CD4-positive, alpha-beta T cell treated with Interferon gamma for 1 hour (primary cell): ENCODE results near the gene TMEM117.
"Not testable (repeated sequence)": the region's sequence is repeated elsewhere in the genome, so short reads cannot be mapped to it uniquely, and the experiment has no call there.

ENCODE experiments used
- DNase-seq: peaks from one replicate; pipeline ENCODE4 v3.0.0-alpha.2; 2020

TMEM117 gene

DNA sequence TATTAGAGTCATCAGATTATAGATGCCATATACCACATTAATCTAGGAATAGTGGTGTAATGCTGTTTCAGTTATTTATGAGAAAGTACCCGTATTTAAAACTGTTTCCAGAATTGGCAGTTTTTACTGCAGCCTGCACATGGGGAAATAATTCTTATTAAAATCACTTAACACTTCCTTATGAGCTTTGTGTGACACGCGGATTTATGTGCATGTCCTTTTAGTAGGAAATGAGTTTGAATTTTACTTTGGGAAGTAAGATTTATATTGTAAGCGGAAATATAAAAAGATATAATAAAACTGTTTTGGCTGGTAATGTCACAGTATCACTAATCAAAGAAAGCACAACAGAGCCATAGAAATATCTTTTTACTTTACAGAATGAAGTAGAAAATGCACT lies 132.9 kb downstream of the TMEM117 start:
- DNase-seq, result no peak

DNA sequence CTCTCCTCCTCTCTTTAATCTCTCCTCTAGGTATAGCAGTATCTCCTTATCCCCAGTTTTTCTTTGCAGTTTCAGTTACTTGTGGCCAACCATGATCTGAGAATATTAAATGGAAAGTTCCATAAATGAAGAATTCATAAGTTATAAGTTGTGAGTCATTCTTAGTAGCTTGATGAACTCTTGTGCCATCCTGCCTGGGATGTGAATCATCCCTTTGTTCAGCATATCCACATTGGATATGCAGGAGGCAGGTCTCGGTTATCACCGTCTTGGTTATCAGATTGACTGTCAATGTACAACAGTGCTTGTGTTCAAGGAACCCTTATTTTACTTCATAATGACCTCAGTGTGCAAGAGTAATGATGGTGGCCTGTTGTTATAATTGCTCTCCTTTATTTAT lies 134.0 kb downstream of the TMEM117 start:
- no peak for DNase-seq

DNA sequence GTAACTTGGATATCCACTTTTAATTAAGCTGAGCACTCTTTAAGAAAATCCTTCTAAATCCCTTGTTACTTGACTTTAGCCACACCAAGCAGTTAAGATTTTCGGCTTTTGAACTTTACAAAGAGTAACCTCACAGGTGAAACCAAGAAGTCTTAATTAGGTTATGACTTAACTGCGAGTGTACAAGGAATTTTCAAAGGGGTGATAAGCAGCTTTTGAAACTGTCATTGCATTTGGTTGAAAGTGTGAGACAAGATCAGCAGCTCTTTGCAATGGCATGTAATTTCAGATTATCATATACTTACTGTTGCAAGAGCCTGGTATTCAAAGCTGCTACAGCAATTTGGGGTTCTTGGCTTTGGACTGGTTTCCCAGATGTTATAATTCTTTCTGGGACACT lies 137.5 kb downstream of the TMEM117 start:
- no peak for DNase-seq

DNA sequence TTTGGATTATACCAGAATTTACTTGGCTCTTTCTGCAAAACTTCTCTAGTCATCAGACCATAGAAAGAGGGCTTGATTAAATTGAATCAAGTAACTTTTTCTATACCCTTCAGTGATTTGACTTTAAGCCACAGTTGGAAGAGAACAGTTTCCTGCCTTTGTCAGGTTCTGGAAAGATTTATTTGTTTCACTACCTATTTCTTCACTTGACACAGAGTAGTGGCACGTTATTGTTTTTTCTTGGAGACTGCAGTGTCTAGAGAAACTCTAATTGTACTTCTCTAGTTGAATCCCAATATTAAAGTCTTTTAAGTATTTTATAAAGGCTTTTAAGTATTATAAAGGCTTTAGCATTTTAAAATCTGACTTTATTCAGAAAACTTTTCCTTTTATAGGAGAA lies 138.1 kb downstream of the TMEM117 start:
- DNase-seq, result no peak

DNA sequence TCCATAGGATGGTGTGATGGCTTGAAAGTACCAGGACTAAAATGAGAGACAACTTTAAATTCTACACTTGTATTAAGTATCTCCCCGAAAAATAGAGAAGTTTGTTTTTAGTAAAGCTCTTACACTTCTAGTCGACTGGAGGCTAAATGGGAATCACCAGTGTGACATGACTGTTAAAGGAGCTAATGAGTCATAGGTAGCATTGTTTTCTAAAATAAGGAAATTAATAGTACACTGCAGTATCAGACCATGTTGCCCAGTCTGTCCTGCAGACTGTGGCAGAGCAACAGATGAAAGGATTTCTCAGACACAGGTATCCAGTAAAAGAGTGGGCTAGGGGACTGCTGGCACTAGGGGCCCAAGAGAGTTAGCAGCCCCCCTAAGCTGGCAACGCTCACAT lies 140.1 kb downstream of the TMEM117 start:
- DNase-seq, result no peak

DNA sequence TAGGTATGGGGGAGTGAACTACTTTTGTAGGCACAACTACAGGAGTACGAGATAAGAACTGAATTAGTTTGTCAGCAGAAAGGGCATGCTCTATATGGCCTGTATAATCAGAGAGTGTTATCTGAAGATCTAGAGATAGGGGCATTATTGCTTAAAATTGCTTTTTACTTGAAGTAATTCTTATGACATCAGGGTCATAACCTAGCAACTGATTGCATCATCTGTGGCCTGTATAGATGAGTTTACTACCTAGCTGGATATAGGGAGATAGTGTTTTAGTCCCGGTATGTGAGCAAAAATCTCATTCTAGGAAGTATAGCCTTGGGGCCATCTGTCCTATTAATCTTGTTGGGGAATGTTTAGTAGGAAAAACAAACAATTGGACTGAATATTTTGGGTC lies 142.7 kb downstream of the TMEM117 start:
- DNase-seq, result no peak

DNA sequence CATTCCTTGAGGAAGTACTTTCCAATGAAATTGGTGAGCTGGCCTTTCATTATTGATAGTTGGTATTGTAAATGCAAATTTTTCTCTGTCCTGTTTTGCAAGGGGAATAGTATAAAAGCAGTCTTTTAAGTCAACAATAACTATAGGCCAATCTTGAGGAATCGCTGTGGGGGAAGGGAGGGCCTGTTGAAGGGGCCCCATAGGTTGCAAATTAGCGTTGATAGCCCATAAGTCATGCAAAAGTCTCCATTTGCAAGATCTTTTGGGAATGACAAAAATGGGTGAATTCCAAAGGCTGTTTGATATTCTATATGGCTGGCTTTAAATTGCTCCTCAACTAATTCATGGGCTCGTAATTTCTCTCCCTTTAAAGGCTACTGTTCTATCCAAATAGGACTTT lies 143.6 kb downstream of the TMEM117 start:
- no peak for DNase-seq

DNA sequence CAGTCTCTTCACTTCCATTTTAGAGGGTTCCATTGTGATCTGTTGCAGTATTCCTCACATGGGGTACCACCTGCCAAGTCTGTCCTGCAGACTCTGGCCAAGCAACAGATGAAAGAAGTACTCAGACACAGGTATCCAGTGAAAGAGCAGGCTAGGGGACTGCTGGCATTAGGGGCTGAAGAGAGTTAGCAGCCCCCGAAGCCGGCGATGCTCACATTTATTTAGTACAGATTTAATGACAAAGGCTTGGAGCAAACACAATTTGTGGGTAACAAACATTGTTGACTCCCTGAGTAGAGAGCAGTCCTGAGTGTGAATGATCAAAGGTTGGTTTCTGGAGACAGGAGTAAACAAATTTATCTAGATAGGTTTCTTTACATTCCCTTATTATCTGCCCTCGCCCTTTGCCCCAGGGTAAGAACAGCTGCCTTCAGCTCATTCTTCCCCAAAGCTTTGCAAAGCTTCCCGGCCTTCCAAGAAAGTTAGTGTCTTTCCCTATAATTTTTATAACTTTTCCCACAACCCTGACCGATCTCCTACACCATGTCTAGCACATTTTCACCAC lies 144.8 kb downstream of the TMEM117 start:
- no peak for DNase-seq

DNA sequence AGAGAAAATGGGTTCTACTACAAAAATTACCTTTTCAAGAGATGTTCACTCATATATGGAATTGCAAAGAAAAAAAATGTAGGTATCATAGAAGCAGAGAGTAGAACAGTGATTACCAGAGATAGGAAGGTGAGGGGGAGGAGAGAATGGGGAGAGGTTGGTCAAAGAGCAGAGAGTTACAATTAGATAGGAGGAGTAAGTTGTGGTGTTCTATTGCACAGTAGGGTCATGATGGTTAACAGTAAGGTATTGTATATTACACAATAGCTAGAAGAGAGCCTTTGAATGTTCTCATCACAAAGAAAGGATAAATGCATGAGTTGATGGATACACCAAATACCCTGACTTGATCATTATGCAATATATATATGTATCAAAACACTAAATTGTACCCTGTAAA lies 145.8 kb downstream of the TMEM117 start:
- DNase-seq, result no peak

DNA sequence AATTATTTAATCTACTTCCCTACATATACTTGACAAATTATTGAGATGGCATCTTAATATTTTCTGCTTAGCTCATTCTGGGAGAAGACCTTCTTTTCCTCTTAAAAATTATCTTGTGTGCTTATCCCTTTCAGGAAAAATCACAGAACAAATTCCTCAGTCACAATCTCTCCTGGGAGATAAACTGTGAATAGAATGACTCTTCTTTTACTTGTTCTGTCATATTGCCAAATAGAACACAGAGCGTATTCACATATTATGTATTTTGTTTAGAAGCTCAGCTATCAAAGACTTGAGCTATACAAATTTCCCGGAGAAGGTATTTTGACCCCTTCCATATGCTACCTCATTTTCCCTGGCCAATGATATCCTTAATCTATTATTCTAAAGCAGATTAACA lies 146.7 kb downstream of the TMEM117 start:
- no peak for DNase-seq

DNA sequence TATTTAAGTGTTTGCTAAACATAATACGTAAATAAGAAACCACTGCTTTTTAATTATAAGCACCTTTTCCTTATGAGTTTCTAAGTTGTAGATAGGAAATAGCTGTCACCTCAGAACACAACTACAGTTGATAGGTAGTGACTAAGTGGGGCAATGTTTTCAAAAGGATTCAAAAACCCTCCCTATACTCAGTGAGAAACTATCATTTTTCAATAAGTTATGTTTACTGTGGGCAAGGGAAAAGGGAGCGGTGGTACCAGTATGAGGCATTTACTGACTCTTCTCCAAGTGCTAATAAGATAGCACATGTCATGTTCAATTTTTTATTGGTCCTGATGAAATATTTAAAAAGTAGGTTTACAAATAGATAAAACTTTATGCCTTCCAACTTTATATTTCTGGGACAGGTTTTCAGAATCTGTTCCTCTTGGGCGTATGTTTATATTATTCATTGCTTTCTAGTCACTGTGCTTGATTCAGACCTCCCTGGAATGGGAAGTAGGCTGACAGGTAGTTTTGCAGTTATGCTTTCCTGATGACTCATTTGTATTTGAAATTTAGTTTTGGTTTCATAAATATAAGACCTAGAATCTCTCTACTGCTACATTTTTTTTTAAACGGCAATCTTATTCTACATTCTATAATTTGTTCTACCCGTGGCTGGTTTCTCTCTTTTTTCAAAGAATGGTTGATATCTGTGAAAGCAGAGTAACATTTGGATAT lies 153.1 kb downstream of the TMEM117 start:
- DNase-seq, result no peak

DNA sequence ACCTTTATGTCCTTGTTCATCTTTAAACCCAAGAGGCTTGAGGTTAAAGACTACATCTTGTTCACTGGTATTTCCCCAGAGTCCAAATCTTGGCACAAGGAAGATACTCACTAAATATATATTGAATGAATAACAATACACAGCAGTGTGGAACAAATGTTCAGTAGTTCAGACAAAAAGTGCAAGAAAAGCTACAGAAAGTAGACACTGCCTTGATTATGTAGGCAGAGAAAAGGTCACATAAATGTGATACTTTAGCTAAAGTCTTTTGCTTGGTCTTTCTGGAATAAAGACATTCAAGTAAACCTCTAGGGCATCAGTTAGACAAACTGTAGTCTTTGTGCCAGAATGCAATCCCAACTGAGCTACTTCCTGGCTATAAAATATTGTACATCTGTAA lies 157.0 kb downstream of the TMEM117 start:
- DNase-seq, result no peak

DNA sequence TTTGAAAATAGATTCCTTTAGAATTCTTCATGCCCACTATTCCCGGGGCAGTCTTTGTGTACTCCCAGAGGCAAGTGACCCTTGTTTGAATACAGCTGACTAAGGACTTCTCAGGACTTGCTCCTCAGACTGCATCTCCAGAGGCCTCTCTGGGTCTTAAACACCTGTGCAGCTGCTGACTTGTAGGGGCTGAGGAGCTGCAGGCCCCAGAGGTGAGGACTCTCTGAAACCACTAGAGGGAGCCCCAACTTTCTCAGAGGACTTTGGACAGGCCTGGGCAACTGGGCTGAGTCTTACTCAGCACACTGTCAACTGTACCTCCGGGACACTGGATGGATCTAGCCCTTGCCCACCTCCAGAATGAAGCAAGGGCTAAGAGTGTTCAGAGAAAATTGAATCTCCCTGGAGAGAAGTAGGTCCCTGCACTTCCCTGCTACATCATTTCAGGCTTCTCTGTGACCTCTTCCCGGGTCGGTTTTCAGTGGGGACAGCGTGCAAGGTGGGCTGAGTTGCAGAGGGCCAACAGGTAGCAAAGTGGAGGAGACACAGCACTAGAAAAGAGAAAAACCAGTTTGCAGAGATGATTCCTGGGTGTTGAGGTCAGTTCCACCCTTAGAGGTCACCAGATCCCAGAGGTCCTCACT lies 164.6 kb downstream of the TMEM117 start:
- no peak for DNase-seq

DNA sequence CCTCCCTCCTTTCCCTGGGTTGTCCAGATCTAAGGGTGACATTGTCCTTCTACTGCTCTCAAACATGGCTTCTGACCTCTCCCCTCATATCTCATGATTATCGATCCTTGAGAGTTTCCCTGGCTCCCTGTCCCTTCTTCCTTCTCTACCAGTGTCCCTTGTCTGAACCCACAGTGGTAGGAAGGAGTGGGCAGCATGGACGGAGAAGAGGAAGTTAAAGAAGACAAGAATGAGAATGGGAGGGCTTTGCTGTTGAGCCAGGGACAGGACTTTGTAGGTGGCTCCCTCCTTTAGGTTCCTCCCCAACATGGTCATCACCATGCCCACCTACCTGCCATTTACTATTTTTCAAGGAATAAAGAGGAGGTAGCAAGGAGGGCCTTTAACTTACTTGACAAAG lies 166.7 kb downstream of the TMEM117 start:
- DNase-seq, result no peak

DNA sequence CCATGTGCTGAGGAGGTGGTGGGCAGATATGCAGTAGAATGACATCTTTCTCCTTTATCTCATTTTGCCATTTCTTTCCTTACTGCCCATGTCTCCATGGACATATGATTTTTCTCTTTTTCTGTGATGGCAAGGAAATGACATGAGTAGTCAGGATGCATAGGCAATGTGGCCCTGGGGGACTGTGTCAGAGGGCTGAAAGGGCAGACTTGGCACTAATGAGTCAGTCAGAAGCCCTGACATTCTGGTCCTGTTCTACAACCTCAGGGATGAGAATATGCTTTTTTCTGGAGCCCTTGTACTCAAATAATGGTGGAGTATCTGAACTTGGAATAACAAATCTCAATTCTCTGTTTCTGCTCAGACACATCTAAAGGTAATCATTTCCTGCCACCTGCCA lies 167.8 kb downstream of the TMEM117 start:
- no peak for DNase-seq

DNA sequence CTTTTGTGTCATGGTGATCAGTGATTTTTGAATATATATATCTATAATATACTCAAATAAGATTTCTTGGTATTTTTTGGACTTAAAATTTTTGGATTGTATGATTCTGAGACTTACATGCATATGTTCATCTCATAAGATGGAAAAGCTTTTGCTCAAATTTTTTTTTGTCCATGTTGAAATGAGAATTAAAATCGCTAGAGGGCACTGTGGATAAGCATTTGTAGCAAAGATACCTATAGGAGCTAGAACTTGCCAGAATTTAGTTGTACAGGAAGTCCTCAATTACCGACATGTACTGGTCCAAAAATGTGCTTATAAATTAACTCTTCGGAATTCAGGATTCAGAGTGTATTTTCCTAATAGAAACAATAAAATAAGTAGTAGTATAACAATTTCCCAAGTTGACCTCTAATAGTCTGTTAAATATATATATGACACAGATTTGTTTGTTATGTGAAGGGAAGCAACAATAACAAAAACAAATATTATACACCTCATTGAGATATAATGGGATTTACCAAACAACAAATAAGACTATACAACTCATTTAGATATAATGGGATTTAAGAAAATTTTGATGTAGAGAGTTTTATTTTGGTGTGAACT lies 179.6 kb downstream of the TMEM117 start:
- DNase-seq, result no peak

DNA sequence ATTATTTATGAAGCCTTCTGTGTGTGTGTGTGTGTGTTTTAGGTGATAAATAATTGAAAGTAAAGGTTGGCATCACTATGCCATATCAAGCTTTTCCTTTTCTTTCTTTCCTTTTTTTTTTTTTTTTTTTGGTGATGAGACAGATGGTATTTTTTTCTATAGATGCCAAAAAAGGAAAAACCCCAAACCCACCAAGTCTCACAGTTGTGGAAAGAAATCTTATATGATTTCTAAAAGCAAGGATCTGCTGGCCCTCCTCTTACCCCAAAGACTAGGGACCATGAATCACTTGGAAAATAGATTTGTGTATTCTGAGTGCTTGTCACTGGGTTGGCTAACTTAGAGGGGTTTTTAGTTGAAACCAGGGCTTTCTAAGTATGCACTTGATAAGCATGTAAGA lies 181.3 kb downstream of the TMEM117 start:
- no peak for DNase-seq

DNA sequence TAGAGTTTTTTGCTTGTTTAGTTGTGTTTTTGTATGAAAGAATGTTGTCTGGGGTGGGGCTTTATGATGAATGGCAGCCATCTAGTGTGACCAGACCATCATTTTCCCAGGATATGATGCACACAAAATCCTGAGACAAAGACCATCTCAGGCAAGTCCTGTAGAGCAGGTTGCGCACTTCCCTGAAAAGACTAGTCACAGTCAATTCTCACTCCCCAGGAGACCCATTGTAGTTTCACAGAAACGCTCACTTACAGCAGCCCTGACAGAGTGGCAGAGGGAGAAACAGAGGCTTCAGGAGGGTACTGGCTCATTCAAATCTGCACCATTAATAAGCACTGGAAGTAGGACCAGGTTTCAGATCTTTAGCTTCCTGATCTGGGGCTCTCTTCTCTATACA lies 183.2 kb downstream of the TMEM117 start:
- DNase-seq, result no peak

DNA sequence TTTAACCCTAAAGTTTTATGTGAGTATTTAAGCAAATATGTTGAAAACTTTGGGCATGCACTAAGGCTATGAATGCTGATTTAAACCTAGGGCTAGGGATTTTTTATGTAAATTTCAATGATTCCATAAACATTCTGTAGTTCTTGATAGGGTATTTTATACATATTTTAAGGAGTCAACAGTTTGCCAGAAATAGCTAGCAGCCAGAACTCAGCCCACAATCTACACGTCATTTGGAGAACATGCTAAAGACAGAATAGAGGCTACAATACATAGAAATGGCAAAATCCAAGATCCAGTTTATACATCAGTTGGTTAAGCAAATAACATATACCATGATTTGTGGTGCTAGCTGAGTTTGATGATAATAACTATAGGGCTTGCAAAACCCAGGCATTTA lies 184.7 kb downstream of the TMEM117 start:
- no peak for DNase-seq

DNA sequence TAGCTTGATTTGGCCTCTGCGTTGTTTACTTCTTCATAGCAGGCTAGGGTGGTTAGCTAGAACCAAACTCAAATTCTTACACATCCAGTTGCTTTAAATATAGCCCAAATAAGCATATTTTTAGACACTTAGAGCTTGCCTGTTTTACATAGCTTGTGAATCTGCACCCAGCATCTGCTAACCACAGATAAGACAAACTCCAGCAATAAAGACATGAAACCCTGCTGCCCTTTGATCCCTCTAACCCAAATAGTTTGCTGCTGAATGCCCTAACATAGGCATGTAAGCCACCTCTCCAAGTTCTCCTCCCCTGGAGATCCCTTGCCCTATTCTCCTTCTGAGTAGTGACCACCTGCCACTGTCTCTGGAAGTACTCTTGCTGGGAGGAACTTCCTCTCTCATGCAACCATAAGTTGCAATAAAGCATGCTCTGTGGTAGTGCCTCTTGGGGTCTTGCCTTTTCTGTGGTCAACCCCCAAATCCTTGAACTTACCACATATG lies 185.6 kb downstream of the TMEM117 start:
- no peak for DNase-seq

DNA sequence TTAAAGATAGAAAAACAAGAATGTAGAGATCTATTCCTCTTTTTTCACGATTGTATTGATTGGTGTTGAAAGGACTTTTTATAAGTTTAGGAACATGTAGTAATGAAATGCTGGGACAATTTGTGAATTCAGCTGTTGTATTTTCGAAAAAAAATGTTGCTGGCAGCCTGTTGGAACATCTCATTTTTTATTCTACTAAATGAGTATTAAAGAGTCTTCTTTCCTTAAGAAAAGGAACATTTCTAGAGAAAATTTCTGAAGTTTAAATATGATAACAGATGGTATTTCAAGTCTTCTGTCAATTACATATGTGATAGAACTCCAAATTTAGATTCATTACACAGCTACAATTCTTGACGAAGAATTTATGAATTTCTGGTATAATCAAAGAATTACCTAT lies 189.6 kb downstream of the TMEM117 start:
- no peak for DNase-seq

DNA sequence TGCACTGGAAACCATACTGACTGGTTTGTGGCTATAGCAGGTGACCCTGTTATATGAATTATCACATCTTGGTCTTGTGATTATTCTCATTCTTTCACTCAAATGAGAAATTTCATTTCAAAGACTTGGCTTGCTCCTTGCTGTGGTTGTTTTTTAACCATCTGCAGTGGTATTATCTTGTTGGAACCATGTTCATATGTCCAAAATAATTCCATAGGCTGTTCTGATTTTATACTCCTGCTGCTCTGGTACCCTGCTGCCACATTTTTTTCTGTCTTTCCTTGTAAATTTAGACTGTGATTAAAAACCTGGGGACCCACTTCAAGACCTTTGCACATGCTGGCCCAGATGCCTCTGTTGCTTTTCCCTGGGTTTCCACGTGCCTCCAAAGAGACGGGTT lies 190.2 kb downstream of the TMEM117 start:
- no peak for DNase-seq

DNA sequence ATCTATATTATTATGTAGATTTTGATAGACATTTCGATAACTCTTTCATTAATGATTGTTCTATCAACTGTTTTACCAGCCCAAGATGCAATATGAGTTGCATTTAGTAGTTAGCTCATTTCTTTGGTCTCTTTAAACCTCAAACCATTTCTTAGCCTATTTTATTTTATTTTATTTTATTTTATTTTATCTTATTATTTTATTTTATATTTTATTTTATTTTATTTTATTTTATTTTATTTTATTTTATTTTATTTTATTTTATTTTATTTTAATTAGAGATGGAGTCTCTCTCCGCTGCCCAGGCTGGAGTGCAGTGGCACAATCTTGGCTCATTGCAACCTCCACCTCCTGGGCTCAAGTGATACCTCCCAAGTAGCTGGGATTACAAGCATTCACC lies 191.0 kb downstream of the TMEM117 start:
- not testable (repeated sequence) for DNase-seq

DNA sequence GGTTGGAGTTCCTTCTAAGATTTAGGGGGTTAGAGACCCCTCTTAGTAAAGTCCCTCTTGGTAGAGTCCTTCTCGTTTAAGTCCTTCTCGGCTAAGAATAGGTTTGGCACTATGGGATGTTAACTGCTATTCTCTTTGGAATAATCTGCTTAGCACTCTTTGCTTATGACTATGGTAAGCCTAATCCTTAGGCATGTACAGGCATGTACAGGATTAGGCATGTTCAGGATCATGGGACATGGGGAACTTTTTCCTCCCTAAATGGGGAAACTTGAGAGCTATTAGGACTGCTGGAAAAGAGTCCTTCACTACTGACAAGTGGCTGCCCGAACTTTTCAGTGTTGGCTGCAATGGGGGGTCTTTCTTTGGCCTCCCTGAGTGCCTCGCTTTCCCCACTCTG lies 193.3 kb downstream of the TMEM117 start:
- DNase-seq, result no peak
